Neural cell (in vitro differentiated cells): ENCODE measurements around the gene TOR4A. TPM values are rescaled to one million over a fixed set of nuclear protein-coding genes. Genes with fewer than 3 reads are reported as not detected.

Experiments
- H2AFZ ChIP-seq: fragments of 200-600, 300-800 bp; sonication (generic), shearing (Covaris generic); 2 replicates; pipeline ENCODE4 v1.6.0; 2014; ENCODE audit warnings: low read depth, mild to moderate bottlenecking, antibody characterized with exemption, low read length, moderate library complexity
- H3F3A ChIP-seq: fragments of 200-600 bp; shearing (Covaris generic); 2 replicates; pipeline ENCODE4 v1.6.1; 2016; ENCODE audit warnings: mild to moderate bottlenecking, moderate library complexity, mixed read lengths, antibody characterized with exemption, low read length; ENCODE audit not compliant: insufficient read depth, poor library complexity, severe bottlenecking
- H3K27ac ChIP-seq: fragments of 200-600, 300-800 bp; sonication (generic), shearing (Covaris generic); 2 replicates; pipeline ENCODE4 v1.5.1; 2014; ENCODE audit warnings: mild to moderate bottlenecking, low read length, moderate library complexity
- H3K27me3 ChIP-seq: fragments of 300-800, 200-600 bp; sonication (generic), shearing (Covaris generic); 2 replicates; pipeline ENCODE4 v1.6.0; 2014; ENCODE audit warnings: mild to moderate bottlenecking, low read depth, low read length, moderate library complexity; ENCODE audit not compliant: insufficient read depth
- H3K36me3 ChIP-seq: fragments of 300-800, 200-600 bp; sonication (generic), shearing (Covaris generic); 2 replicates; pipeline ENCODE4 v1.5.1; 2014; ENCODE audit warnings: mild to moderate bottlenecking, antibody characterized with exemption, low read length, moderate library complexity; ENCODE audit not compliant: insufficient read depth
- H3K4me2 ChIP-seq: fragments of 300-800, 200-600 bp; sonication (generic), shearing (Covaris generic); 2 replicates; pipeline ENCODE4 v1.6.0; 2014; ENCODE audit warnings: mild to moderate bottlenecking, low read length
- H3K4me3 ChIP-seq: fragments of 300-800, 200-600 bp; sonication (generic), shearing (Covaris generic); 2 replicates; pipeline ENCODE4 v1.5.1; 2014; ENCODE audit warnings: mild to moderate bottlenecking, low read length, moderate library complexity
- H3K79me2 ChIP-seq: fragments of 200-600 bp; shearing (Covaris generic); replicated peaks from 2 replicates; pipeline ENCODE4 v1.6.0; 2014; ENCODE audit warnings: mild to moderate bottlenecking, low read length, moderate library complexity; ENCODE audit not compliant: insufficient read depth
- H3K9ac ChIP-seq: fragments of 300-800, 200-600 bp; sonication (generic), shearing (Covaris generic); 2 replicates; pipeline ENCODE4 v1.6.1; 2016; ENCODE audit warnings: mild to moderate bottlenecking, low read length, mixed read lengths
- H3K9me2 ChIP-seq: fragments of 200-600 bp; shearing (Covaris generic); 2 replicates; pipeline ENCODE4 v1.6.1; 2016; ENCODE audit warnings: mild to moderate bottlenecking, low read length, mixed read lengths; ENCODE audit not compliant: insufficient read depth
- H3K9me3 ChIP-seq: fragments of 200-600, 300-800 bp; sonication (generic), shearing (Covaris generic); 2 replicates; pipeline ENCODE4 v1.6.1; 2016; ENCODE audit warnings: mild to moderate bottlenecking, mixed run types, low read length, moderate library complexity, mixed read lengths
- H4K20me1 ChIP-seq: fragments of 200-600 bp; shearing (Covaris generic); 2 replicates; pipeline ENCODE4 v1.6.1; 2016; ENCODE audit warnings: mild to moderate bottlenecking, mixed run types; ENCODE audit not compliant: insufficient read depth
- CTCF ChIP-seq: fragments of 450-650 bp; IDR thresholded peaks from 2 replicates; pipeline ENCODE4 v1.5.1; 2014; ENCODE audit warnings: antibody characterized with exemption, mild to moderate bottlenecking, moderate library complexity; ENCODE audit not compliant: poor library complexity, severe bottlenecking
- EP300 ChIP-seq: fragments of 450-650 bp; conservative IDR thresholded peaks from 2 replicates; pipeline ENCODE4 v1.6.1; 2014; ENCODE audit warnings: antibody characterized with exemption, mild to moderate bottlenecking, moderate library complexity; ENCODE audit not compliant: poor library complexity, severe bottlenecking
- EZH2 ChIP-seq: fragments of 200-600, 300-800 bp; shearing (Covaris generic), sonication (generic); IDR thresholded peaks from 2 replicates; pipeline ENCODE4 v1.6.1; 2014; ENCODE audit warnings: antibody characterized with exemption, low read length, borderline replicate concordance, mild to moderate bottlenecking; ENCODE audit not compliant: insufficient read depth, poor library complexity, severe bottlenecking
- MXI1 ChIP-seq: fragments of 450-650 bp; conservative IDR thresholded peaks from 2 replicates; pipeline ENCODE4 v1.6.1; 2014; ENCODE audit warnings: antibody characterized with exemption, mild to moderate bottlenecking; ENCODE audit not compliant: poor library complexity, severe bottlenecking
- POLR2AphosphoS5 ChIP-seq: IDR thresholded peaks from 2 replicates; pipeline ENCODE4 v1.6.1; 2012
- RAD21 ChIP-seq: fragments of 450-650 bp; conservative IDR thresholded peaks from 2 replicates; pipeline ENCODE4 v1.6.1; 2014; ENCODE audit warnings: antibody characterized with exemption, mild to moderate bottlenecking, moderate library complexity
- REST ChIP-seq: IDR thresholded peaks from 2 replicates; pipeline ENCODE4 v1.6.1; 2012; ENCODE audit warnings: borderline replicate concordance
- SMC3 ChIP-seq: fragments of 450-650 bp; conservative IDR thresholded peaks from 2 replicates; pipeline ENCODE4 v1.6.1; 2014; ENCODE audit warnings: antibody characterized with exemption, mild to moderate bottlenecking, moderate library complexity; ENCODE audit not compliant: poor library complexity
- TAF1 ChIP-seq: IDR thresholded peaks from 2 replicates; pipeline ENCODE4 v1.6.1; 2012; ENCODE audit warnings: low read depth
- polyA plus RNA-seq: library from polyadenylated mRNA; depleted of rRNA; stranded (reverse); fragments of >200 nt; gene quantifications from 2 replicates; pipeline ENCODE4 v1.2.3, GENCODE V29; 2014

Gene TOR4A
- polyA plus RNA-seq, 1 donor from 2014 or later: 0.50 TPM

GRCh38 chr9:137233143-137233980, 44.2 kb upstream of the TOR4A start:
- no peak for TF ChIP-seq POLR2AphosphoS5
- H3F3A ChIP-seq: no peaks in the 10 kb centered on the region

DNA sequence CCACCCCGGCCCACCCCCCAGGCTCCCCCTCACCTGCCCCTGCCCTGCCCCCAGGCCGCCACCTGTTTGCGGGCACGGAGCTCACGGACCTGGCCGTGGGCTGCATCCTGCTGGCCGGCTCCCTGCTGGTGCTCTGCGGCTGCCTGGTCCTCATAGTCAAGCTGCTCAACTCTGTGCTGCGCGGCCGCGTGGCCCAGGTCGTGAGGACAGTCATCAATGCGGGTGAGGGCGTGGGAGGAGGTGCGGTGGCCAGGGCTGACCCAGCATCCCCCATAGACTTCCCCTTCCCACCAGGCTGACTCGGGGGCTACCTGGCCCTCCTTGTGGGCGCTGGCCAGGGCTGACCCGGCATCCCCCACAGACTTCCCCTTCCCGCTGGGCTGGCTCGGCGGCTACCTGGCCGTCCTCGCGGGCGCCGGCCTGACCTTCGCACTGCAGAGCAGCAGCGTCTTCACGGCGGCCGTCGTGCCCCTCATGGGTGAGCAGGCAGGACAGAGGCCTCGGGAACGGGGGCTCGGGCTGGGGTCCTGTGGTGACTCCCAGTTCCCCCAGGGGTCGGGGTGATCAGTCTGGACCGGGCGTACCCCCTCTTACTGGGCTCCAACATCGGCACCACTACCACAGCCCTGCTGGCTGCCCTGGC, 43.4 kb upstream of the TOR4A start:
- Histone ChIP-seq H3K79me2 (no peaks in the 10 kb centered on the region), H3K9me3 (no peaks in the 10 kb centered on the region), H3K9me2 (no peaks in the 10 kb centered on the region), H3K4me3 (no peak overlapping the region), H3K27me3 (no peaks in the 10 kb centered on the region), H3K4me2 (no peak overlapping the region), H3K27ac (no peak overlapping the region), H3K9ac (no peak overlapping the region), H3F3A (no peaks in the 10 kb centered on the region), H3K36me3 (no peaks in the 10 kb centered on the region), H2AFZ (no peak overlapping the region), H4K20me1 (no peaks in the 10 kb centered on the region)
- TF ChIP-seq POLR2AphosphoS5 (no peak), EP300 (no peak), EZH2 (no peak), SMC3 (no peak), CTCF (no peak), MXI1 (no peak), TAF1 (no peak), RAD21 (no peak), REST (no peak)

More at GRCh38 chr9:137233143-137233980, 44.2 kb upstream of the TOR4A start:
- no peak overlapping the region for H3K4me3 ChIP-seq
- no peaks in the 10 kb centered on the region for H3K79me2 ChIP-seq
- no peak overlapping the region for H3K4me2 ChIP-seq
- no peaks in the 10 kb centered on the region for H3K36me3 ChIP-seq
- no peaks in the 10 kb centered on the region for H3K9me2 ChIP-seq
- H2AFZ ChIP-seq: no peak overlapping the region
- H3K9me3 ChIP-seq: no peaks in the 10 kb centered on the region
- H3K9ac ChIP-seq: no peak overlapping the region
- no peak overlapping the region for H3K27ac ChIP-seq
- no peaks in the 10 kb centered on the region for H4K20me1 ChIP-seq
- H3K27me3 ChIP-seq: no peaks in the 10 kb centered on the region
